ENCODE results near the gene STOML1. TPM values are rescaled to one million over a fixed set of nuclear protein-coding genes. Genes with fewer than 3 reads are reported as not detected.

The STOML1 gene
- total RNA-seq, 1 donor from 2014 or later, result 17.1 TPM

DNA sequence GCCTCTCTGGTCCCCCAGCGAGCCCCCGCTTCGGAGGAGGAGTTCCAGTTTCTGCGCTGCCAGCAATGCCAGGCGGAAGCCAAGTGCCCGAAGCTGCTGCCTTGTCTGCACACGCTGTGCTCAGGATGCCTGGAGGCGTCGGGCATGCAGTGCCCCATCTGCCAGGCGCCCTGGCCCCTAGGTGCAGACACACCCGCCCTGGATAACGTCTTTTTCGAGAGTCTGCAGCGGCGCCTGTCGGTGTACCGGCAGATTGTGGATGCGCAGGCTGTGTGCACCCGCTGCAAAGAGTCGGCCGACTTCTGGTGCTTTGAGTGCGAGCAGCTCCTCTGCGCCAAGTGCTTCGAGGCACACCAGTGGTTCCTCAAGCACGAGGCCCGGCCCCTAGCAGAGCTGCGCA, 5.9 kb upstream of the STOML1 start:
- H3K4me3 Mint-ChIP-seq (ENCODE audit: unreplicated experiment), result no peak overlapping the region

DNA sequence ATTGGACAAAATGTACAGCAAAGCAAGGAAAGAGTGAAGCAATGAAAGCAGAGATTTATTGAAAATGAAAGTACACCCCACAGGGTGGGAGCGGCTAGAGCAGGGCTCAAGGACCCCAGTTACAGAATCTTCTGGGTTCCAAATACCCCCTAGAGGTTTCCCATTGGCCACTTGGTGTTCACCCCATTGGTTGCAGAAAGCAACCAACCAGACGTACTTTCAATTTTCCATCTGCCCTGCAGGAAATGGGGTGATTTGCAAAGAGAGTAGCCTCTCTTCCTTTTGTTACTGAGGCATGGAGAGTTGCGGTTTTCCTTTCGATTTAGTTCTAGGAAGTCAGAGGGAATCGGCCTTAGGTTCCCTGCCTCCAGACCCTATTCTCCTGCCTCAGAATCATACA, 4.8 kb upstream of the STOML1 start:
- Mint-ChIP-seq H3K36me3 (ENCODE audit: unreplicated experiment) (peaks cover 18% of the 10 kb centered on the region), H3K27me3 (ENCODE audit: unreplicated experiment) (no peaks in the 10 kb centered on the region), H3K9me3 (ENCODE audit: unreplicated experiment) (no peaks in the 10 kb centered on the region), H3K27ac (ENCODE audit: unreplicated experiment) (peak overlapping the region; percentile 80), H3K4me3 (ENCODE audit: unreplicated experiment) (peak overlapping the region; percentile 95), H3K4me1 (ENCODE audit: unreplicated experiment) (peaks cover 56% of the 10 kb centered on the region)
- TF ChIP-seq, protein P1, sequence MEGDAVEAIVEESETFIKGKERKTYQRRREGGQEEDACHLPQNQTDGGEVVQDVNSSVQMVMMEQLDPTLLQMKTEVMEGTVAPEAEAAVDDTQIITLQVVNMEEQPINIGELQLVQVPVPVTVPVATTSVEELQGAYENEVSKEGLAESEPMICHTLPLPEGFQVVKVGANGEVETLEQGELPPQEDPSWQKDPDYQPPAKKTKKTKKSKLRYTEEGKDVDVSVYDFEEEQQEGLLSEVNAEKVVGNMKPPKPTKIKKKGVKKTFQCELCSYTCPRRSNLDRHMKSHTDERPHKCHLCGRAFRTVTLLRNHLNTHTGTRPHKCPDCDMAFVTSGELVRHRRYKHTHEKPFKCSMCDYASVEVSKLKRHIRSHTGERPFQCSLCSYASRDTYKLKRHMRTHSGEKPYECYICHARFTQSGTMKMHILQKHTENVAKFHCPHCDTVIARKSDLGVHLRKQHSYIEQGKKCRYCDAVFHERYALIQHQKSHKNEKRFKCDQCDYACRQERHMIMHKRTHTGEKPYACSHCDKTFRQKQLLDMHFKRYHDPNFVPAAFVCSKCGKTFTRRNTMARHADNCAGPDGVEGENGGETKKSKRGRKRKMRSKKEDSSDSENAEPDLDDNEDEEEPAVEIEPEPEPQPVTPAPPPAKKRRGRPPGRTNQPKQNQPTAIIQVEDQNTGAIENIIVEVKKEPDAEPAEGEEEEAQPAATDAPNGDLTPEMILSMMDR (IDR thresholded peaks at IDR 0.05), result no peak
- no peak for DNase-seq (ENCODE audit: extremely low spot score, unreplicated experiment)

More for the DNA sequence above, 5.9 kb upstream of the STOML1 start:
- Mint-ChIP-seq H3K27ac (ENCODE audit: unreplicated experiment) (no peak overlapping the region), H3K4me1 (ENCODE audit: unreplicated experiment) (peaks cover 50% of the 10 kb centered on the region), H3K27me3 (ENCODE audit: unreplicated experiment) (no peaks in the 10 kb centered on the region), H3K36me3 (ENCODE audit: unreplicated experiment) (peaks cover 20% of the 10 kb centered on the region), H3K9me3 (ENCODE audit: unreplicated experiment) (no peaks in the 10 kb centered on the region)
- TF ChIP-seq, protein P1 (IDR thresholded peaks at IDR 0.05), result no peak
- DNase-seq (ENCODE audit: extremely low spot score, unreplicated experiment), result no peak

GRCh38 chr15:73996267-73996666, 4.2 kb upstream of the STOML1 start:
- TF ChIP-seq, protein P1 (IDR thresholded peaks at IDR 0.05), result no peak
- H3K36me3 Mint-ChIP-seq (ENCODE audit: unreplicated experiment), result peaks cover 18% of the 10 kb centered on the region
- peak overlapping the region; percentile 93 for H3K27ac Mint-ChIP-seq (ENCODE audit: unreplicated experiment)
- no peaks in the 10 kb centered on the region for H3K27me3 Mint-ChIP-seq (ENCODE audit: unreplicated experiment)
- peak overlapping the region; percentile 95 for H3K4me3 Mint-ChIP-seq (ENCODE audit: unreplicated experiment)
- H3K9me3 Mint-ChIP-seq (ENCODE audit: unreplicated experiment), result no peaks in the 10 kb centered on the region
- peaks cover 58% of the 10 kb centered on the region for H3K4me1 Mint-ChIP-seq (ENCODE audit: unreplicated experiment)
- no peak for DNase-seq (ENCODE audit: extremely low spot score, unreplicated experiment)

DNA sequence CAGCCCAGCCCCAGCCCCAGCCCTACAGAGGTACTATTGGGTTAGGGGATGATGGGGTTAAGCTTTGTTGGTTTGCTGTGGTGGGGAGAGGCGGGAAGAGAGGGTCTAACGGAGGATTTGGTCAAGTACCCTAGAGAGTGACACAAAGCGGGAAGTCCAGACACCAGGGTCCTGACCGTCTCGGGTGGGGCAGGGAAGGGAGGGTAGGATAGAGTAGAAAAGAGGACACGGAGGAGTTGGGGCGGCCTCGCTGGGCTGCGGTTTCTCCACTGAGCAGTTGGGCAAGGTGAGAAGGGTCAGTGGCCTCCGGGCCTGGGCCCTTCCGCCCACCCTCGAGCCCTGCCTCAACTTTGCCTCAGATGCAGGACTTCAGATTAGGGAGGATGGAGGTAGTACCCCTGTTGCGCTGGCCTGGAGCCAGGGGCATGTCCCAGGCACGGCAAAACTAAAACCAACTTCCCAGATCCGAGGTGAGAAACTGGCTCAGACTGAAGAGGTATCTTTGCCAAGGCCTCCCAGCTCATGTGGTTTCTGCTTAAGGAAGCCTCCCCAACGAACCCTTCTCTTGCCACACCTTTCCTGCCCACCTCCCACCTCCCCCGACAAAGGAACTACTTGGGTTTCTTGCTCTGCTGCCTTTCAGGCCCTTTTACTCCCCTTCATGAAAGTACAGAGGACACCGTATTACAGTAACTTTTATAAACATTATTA, 3.0 kb upstream of the STOML1 start:
- H3K27me3 Mint-ChIP-seq (ENCODE audit: unreplicated experiment), result no peaks in the 10 kb centered on the region
- peak; percentile 73 for DNase-seq (ENCODE audit: extremely low spot score, unreplicated experiment)
- H3K4me3 Mint-ChIP-seq (ENCODE audit: unreplicated experiment), result peak overlapping the region; percentile 95
- no peaks in the 10 kb centered on the region for H3K9me3 Mint-ChIP-seq (ENCODE audit: unreplicated experiment)
- peaks cover 12% of the 10 kb centered on the region for H3K36me3 Mint-ChIP-seq (ENCODE audit: unreplicated experiment)
- H3K27ac Mint-ChIP-seq (ENCODE audit: unreplicated experiment), result peak overlapping the region; percentile 93
- TF ChIP-seq, protein P1 (IDR thresholded peaks at IDR 0.05), result no peak
- H3K4me1 Mint-ChIP-seq (ENCODE audit: unreplicated experiment), result peaks cover 62% of the 10 kb centered on the region

- peak; percentile 96 for DNase-seq (ENCODE audit: extremely low spot score, unreplicated experiment)
- TF ChIP-seq, protein P1 (IDR thresholded peaks at IDR 0.05), result no peak
- Mint-ChIP-seq H3K36me3 (ENCODE audit: unreplicated experiment) (peaks cover 11% of the 10 kb centered on the region), H3K27ac (ENCODE audit: unreplicated experiment) (peak within 1 kb of the TSS; percentile 93), H3K4me3 (ENCODE audit: unreplicated experiment) (peak within 1 kb of the TSS; percentile 95), H3K27me3 (ENCODE audit: unreplicated experiment) (no peaks in the 10 kb centered on the region), H3K4me1 (ENCODE audit: unreplicated experiment) (peaks cover 66% of the 10 kb centered on the region), H3K9me3 (ENCODE audit: unreplicated experiment) (no peaks in the 10 kb centered on the region)
Measured at GRCh38 chr15:73994413-73994883, 2.4 kb upstream of the STOML1 start, which contains the start of gene PML. Gene PML, plus strand, starts transcription at chr15:73994716. Its CDS starts 97 bp downstream, at chr15:73994813.

All from osteocyte (in vitro differentiated cells).